CD4-positive, alpha-beta T cell treated with Interleukin-21 for 1 hour (primary cell): ENCODE data around the gene IGSF9B.

Experiments used
- DNase-seq: peaks from one replicate; pipeline ENCODE4 v3.0.0-alpha.2; 2020

The IGSF9B gene

DNA sequence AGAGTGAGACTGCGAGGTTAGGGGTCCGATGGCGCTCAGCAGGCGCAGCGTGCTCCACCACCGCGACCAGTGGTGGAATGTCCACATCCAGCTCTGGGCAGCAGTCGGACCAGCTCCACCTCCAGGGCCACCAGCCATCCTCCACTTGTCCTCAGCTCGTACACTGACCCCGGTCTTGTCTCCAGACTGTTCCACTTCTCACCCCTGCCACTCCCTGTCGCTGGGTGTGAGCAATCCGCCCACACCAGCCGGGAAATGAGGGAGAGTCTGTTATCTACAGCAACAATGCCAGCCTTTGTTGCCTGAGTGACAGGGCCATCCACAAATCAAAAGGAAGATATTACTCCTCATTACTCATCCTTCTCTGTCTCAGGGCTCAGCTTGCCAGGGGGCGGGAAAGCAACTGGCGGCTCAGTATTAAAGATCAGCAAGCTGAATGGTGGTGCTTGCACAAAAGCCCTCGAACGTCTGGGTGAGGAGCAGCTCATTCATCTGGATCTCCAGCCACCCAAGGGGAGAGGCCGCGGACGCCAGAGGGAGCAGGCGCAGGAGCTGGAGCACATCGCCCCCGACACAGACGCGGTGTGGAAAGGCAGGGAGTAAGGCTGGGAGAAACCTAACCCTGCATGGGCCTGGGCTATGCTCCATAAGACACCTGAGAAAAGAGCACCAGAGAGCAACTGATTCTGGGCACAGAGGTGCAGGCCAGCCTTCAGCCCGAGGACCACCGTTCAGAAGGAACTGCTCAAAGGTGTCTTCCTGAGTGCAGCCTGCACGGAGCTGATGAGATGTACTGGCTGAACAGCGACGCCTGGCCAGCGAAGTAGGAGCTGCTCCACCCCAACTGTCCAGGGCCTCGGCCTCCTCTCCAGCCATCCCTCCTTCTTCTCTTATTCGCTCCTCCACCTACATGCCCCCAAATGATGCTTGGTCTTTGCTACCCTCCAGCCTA lies 21.9 kb downstream of the IGSF9B start:
- no peak for DNase-seq

- no peak for DNase-seq
These were observed 22.7 kb downstream of the IGSF9B start for GRCh38 chr11:133934096-133934495.

- DNase-seq, result no peak
These were observed 25.2 kb downstream of the IGSF9B start for GRCh38 chr11:133931449-133932060.

DNA sequence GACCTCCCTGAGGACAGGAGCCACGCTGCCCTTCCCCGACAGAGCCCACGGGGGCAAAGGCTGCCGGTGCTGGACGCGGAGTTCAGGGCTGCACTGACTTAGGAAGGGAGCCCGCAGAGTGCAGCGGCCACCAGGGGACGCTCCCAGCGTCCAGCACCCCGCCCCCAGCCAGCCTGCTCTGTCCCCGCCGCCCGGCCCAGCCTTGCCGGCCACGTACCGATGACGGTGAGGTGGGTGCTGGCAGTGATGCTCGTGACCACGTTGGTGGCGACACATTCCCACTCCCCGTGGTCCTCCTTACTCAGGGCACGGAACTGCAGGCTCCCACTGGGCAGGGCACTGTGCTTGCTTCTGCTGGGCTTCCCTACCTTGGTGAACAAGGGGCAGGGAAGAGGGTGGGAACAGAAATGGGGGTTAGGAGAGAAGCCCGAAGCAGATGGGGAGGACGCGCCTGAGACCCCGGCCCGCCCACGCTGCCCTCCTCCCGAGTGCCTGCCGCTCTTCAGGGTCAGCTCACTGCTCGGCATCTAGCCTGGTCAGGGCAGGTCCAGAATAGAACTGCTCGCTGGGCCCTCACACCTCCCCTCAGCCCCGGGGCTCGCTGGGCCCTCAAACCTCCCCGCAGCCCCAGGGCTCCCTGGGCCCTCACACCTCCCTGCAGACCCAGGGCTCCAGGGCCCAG lies 25.9 kb downstream of the IGSF9B start:
- no peak for DNase-seq

DNA sequence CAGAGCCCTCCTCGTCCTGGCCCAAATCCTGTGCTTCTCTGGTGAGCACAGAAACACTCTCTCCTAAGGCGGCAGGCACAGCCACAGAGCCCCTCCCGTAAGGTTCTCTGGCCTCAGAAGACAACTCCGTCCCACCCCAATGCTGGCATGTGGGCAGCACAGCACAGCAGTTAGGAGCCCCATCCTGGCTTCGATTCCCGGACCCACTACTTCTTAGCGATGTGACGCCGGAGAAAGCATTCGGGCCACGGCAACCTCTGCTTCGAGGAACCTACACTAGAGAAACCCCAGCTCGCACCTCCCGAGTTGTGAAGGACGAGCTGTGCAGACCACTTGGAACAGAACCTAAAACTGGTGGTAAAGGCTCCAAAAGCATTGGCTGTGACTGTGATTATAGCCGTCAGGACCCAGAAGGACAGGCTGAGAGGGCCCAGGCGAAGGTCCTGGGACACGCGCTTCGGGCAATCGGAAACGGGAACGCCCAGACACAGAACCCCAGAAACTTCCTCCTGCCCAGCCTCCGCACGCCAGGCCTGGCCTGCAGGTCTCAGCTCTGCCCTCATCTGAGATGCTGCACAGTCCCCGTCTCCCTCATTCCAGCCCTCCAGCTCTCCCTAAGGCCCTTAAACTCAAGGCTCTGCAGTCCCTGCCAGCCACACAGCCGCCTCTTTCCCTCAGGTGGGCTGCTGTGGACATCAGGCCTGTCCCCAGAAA lies 26.6 kb downstream of the IGSF9B start:
- DNase-seq, result no peak

DNA sequence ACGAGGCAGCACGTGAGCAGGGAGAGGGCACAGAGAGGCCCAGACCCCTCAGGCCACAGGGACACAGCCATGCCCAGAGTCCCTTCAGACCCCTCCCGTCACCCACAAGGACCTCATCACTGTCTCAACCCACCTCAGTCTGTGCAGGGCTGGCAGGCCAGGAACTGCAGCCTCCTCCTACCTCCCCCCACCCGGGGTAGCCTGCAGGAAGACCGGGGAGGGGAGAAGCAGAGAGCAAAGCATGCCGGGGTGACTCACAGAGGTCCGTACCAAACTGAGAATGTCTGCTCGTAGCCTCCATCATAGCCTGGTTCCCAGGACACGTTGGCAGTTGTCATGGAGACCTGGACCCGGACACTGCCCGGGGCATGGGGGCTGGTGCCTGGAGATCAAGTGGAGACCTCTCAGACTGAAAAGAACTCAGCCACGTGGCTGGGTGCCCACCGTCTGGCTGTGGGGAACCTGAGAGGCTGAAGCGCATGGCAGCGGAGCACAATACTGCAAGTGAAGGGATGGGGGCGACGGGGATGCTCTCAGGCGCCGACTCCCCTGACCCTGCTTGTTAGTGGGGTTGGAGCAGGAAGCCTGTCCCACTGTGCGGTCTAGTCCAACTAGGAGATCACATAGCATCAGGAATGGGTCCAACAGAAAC lies 27.2 kb downstream of the IGSF9B start:
- no peak for DNase-seq

GRCh38 chr11:133928628-133929059 lies 28.1 kb downstream of the IGSF9B start:
- peak; percentile 62 for DNase-seq

GRCh38 chr11:133927690-133928627 lies 28.8 kb downstream of the IGSF9B start:
- peak; percentile 72 for DNase-seq

GRCh38 chr11:133926466-133927246 lies 30.1 kb downstream of the IGSF9B start:
- DNase-seq, result no peak

DNA sequence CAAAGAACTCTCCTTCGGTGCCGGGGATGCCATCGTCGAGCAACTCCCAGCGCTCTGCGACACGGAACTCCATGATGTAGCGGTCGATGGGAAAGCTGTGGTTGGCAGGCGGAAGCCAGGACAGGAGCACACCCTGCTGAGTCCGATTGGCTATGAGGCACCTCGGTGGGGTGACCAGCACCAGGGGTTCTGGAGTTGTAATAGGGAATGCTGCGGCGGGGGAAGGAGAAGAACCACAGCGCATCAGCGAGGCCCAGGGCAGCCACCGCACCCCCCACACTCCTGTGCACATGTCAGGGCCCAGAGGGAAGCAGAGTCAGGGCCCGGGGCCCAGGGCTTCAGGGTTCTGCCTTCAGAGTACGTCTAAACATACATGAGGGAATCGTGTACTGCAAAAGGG lies 31.0 kb downstream of the IGSF9B start:
- DNase-seq, result no peak

GRCh38 chr11:133924661-133925060 lies 32.1 kb downstream of the IGSF9B start:
- DNase-seq, result no peak

DNA sequence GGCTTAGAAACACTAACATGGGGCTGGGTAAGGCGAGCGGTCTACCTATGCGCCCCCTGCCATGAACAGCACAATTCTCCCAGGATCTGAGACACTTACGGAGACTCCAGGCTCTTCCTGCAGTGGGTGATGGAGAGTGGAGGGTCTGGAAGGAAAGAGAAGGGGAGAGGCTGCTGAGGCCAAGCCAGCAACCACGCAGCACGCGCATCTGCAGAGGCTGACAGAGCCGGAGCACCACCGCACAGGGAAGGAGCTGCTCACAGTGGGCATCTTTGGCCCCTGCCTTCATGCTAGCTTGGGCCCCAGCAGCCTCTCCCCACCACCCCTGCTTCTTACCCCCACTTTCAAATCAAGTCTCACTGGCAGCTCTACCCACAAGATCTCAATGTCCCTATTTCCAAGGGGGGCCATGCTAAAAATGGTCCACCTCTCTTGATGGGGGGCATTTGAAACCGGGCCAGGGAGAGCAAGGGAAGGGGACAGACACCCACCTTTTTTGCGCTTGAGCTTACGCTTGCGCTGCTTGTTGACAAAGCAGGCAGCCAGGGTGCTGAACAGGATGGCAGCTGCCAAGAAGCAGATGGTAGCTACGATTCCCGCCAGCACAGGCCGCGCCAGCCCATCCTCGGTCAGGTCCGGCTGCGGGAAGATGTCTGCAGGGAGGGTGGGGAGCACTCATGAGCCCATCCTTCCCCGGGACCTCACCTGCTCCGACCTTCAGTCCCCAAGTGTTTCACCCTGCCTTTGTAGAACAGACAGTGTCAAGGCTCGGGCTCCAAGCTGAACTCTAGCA lies 34.5 kb downstream of the IGSF9B start:
- DNase-seq, result no peak

- no peak for DNase-seq
These were observed 35.3 kb downstream of the IGSF9B start for GRCh38 chr11:133921513-133921912.

- DNase-seq, result no peak
These were observed 35.7 kb downstream of the IGSF9B start for GRCh38 chr11:133921026-133921425.

DNA sequence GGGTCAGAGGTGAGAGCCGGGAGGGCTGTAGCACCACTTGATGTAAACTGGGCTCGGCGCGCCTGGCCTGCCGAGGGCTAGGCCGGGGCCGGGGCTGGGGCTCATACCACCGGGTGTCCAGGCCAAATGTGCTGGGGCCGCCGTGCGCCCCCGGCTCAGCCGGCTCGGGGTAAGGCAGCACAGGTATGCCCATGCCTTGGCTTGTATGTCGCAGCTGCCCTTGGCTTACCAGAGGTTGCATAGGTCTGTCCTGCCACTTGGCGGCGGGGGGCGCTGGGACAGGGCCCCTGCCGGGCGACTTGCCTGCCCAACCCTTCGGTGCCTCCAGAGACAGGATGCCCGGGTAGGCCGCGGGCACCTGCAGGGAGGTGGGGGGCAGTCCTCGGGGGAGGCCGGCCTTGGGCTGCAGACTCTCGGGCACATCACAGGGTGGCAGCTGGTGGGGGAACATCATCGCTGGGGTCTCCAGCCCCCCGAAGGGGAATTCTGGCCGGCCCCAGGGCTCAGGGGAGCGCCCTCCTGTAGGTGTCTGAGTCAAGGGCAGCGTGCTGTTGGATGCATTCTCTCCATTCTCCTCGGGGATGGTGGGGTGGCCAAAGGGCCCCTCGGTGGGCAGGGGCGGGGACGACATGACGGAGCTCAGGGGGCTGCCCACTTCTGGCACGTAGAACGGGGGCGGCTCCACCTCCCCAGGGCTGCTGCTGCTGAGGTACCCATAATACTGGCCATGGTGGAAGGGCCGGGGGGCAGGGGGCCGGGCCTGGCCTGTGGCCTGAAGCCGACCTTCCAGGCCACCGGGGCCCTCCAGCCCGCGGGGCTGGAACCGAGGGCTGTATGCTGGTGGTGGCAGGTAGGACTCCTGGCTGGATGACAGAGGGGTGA lies 36.4 kb downstream of the IGSF9B start:
- DNase-seq, result no peak

- DNase-seq, result peak; percentile 4
These were observed 37.2 kb downstream of the IGSF9B start for GRCh38 chr11:133919330-133920108.

GRCh38 chr11:133918608-133919260 lies 38.0 kb downstream of the IGSF9B start:
- DNase-seq, result no peak
